Measurements from ENCODE around the gene ACBD5.
"Not testable (repeated sequence)": the region's sequence is repeated elsewhere in the genome, so short reads cannot be mapped to it uniquely, and the experiment has no call there.

Gene ACBD5, protein sequence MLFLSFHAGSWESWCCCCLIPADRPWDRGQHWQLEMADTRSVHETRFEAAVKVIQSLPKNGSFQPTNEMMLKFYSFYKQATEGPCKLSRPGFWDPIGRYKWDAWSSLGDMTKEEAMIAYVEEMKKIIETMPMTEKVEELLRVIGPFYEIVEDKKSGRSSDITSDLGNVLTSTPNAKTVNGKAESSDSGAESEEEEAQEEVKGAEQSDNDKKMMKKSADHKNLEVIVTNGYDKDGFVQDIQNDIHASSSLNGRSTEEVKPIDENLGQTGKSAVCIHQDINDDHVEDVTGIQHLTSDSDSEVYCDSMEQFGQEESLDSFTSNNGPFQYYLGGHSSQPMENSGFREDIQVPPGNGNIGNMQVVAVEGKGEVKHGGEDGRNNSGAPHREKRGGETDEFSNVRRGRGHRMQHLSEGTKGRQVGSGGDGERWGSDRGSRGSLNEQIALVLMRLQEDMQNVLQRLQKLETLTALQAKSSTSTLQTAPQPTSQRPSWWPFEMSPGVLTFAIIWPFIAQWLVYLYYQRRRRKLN

DNA sequence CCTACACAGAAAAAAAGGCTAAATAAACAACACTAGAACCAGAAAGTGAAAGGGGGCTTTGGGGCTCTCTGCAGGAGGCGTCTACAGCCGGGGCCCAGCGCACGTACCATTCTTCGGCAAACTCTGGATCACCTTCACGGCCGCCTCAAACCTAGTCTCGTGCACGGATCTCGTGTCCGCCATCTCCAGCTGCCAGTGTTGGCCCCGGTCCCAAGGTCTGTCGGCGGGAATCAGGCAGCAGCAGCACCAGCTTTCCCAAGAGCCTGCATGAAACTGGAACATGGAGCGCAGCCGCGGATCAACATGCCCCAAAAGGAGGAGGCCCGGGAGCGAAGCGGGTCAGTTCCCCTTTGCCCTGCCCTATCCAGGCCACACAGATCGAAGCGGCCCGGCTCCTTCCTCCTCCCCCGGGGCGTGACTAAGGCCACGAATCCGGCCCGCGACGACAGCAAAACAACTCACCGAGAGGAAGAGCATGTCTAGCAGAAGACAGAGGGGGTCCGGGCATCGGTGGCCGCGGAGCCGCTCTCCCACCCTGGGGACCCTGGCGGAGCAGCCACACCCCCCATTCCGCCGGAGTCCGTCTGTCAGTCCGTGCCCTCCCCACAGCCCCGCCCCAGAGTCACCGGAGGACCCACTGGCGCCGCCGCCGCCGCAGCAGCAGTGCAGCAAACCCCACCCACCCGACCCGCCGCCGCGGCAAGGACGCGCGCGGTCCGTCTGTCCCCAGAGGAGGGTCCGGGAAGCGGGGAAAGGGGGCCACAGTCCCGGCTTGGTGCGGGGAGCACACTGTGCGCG is at the start of gene ACBD5:
Gene ACBD5, minus strand, starts transcription at position 586 of the 798 bp plus-strand sequence. Its CDS starts 109 bp downstream, at position 477.
- no peaks in the 10 kb centered on the region for H3K27me3 ChIP-seq (ENCODE audit: control insufficient read depth in 2 of 2, insufficient read depth in 2 of 2, low read length in 2 of 2)
- peak within 1 kb of the TSS; percentile 83 to 97 for H3K4me3 ChIP-seq (ENCODE audit: low read length in 2 of 2)
- no peaks in the 10 kb centered on the region for H3K36me3 ChIP-seq (ENCODE audit: control insufficient read depth in 2 of 2, insufficient read depth in 2 of 2, low read length in 2 of 2)
- H3K9me3 ChIP-seq (ENCODE audit: control insufficient read depth in 2 of 2, low read length in 2 of 2): no peaks in the 10 kb centered on the region
- peaks cover 21 to 29% of the 10 kb centered on the region in 2 donors for H3K4me1 ChIP-seq (ENCODE audit: control insufficient read depth in 2 of 2, insufficient read depth in 2 of 2, low read length in 2 of 2)
- H3K27ac ChIP-seq (ENCODE audit: low read depth in 2 of 2, low read length in 2 of 2): peak within 1 kb of the TSS; percentile 93 to 98
- H3K9ac ChIP-seq (ENCODE audit: low read depth in 1 of 2, low read length in 2 of 2): peak within 1 kb of the TSS; percentile 89 to 96

DNA sequence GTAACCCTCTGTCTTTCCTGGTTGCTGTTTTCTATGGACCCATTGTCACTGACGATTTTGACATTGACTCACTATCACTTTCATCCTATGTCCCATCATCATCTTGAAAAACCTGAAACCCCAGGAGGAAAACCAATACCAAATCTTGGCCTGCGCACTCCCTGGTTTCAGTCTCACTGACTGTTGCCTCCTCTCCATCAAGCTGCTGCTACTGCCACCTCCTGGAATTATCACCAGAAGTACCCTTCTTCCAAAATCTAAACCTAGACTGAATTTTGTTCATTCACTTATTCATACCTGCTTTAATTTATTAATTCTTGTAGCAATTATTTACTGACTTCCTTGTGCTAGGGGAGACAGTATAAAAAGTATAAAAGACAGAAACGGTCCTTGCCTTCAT is 44.5 kb upstream of the ACBD5 start:
- no peaks in the 10 kb centered on the region for H3K9me3 ChIP-seq (ENCODE audit: control insufficient read depth in 2 of 2, low read length in 2 of 2)
- H3K36me3 ChIP-seq (ENCODE audit: control insufficient read depth in 2 of 2, insufficient read depth in 2 of 2, low read length in 2 of 2): no peaks in the 10 kb centered on the region
- H3K27ac ChIP-seq (ENCODE audit: low read depth in 2 of 2, low read length in 2 of 2): no peak overlapping the region
- H3K4me3 ChIP-seq (ENCODE audit: low read length in 2 of 2): no peak overlapping the region
- no peaks in the 10 kb centered on the region for H3K27me3 ChIP-seq (ENCODE audit: control insufficient read depth in 2 of 2, insufficient read depth in 2 of 2, low read length in 2 of 2)
- no peak overlapping the region for H3K9ac ChIP-seq (ENCODE audit: low read depth in 1 of 2, low read length in 2 of 2)
- H3K4me1 ChIP-seq (ENCODE audit: control insufficient read depth in 2 of 2, insufficient read depth in 2 of 2, low read length in 2 of 2): no peaks in the 10 kb centered on the region

DNA sequence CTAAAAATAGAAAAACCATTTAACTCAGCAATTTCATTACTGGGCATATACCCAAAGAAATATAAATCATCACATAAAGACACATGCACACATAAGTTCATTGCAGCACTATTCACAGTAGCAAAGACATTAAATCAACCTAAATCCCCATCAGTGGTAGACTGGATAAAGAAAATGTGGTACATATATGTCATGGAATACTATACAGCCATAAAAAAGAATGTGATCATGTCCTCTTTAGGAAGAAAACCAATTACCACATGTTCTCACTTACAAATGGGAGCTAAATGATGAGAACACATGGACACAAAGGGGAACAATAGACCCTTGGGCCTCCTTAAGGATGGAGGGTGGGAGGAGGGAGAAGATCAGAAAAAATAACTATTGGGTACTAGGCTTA is 36.0 kb upstream of the ACBD5 start:
- Histone ChIP-seq H3K4me1 (ENCODE audit: control insufficient read depth in 2 of 2, insufficient read depth in 2 of 2, low read length in 2 of 2) (no peaks in the 10 kb centered on the region), H3K9me3 (ENCODE audit: control insufficient read depth in 2 of 2, low read length in 2 of 2) (no peaks in the 10 kb centered on the region), H3K36me3 (ENCODE audit: control insufficient read depth in 2 of 2, insufficient read depth in 2 of 2, low read length in 2 of 2) (no peaks in the 10 kb centered on the region), H3K9ac (ENCODE audit: low read depth in 1 of 2, low read length in 2 of 2) (no peak overlapping the region), H3K4me3 (ENCODE audit: low read length in 2 of 2) (no peak overlapping the region), H3K27me3 (ENCODE audit: control insufficient read depth in 2 of 2, insufficient read depth in 2 of 2, low read length in 2 of 2) (no peaks in the 10 kb centered on the region), H3K27ac (ENCODE audit: low read depth in 2 of 2, low read length in 2 of 2) (no peak overlapping the region)

DNA sequence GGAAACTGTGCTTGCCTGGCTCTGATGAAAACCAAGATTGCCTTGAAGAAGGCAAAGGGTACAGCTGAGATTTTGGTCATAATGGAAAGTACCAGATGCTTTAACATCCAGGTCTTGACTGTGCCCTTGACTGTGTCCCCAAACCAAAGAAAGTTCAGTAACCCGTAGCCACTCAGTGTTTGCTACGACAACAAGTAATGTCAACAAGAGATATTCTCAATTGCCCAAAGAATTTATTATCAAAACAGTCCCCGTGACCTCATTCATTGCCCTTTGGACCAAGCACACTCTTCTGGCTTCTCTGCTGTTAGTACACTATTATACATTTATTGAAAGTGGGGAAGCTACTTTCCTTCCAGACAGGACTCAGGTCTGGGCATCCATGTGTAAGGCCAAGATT is 25.4 kb upstream of the ACBD5 start:
- H3K27me3 ChIP-seq (ENCODE audit: control insufficient read depth in 2 of 2, insufficient read depth in 2 of 2, low read length in 2 of 2); H3K4me3 ChIP-seq (ENCODE audit: low read length in 2 of 2); H3K9me3 ChIP-seq (ENCODE audit: control insufficient read depth in 2 of 2, low read length in 2 of 2); H3K4me1 ChIP-seq (ENCODE audit: control insufficient read depth in 2 of 2, insufficient read depth in 2 of 2, low read length in 2 of 2); H3K9ac ChIP-seq (ENCODE audit: low read depth in 1 of 2, low read length in 2 of 2); H3K36me3 ChIP-seq (ENCODE audit: control insufficient read depth in 2 of 2, insufficient read depth in 2 of 2, low read length in 2 of 2); H3K27ac ChIP-seq (ENCODE audit: low read depth in 2 of 2, low read length in 2 of 2): not testable (repeated sequence)

DNA sequence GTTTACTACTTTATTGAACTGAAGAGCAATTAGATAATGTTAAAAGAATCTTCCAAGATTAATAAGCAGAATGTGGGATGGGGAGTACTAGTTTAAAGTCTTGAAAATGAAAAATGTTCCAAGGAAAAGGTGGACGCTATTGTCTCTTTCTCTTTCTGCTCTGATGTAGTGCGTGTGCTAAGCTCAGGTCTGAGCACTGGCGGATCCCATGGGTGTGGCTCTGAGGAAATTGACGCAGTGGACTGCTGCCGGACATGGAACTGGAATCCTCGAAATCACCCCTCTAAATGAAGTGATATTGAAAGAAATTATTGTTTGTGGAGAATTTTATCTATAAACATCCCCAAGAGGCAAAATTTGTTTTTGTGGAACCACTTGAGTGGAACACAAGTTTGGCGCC is 22.2 kb upstream of the ACBD5 start:
- peaks cover 5 to 16% of the 10 kb centered on the region in 2 donors for H3K27me3 ChIP-seq (ENCODE audit: control insufficient read depth in 2 of 2, insufficient read depth in 2 of 2, low read length in 2 of 2)
- H3K9me3 ChIP-seq (ENCODE audit: control insufficient read depth in 2 of 2, low read length in 2 of 2); H3K27ac ChIP-seq (ENCODE audit: low read depth in 2 of 2, low read length in 2 of 2): not testable (repeated sequence)

DNA sequence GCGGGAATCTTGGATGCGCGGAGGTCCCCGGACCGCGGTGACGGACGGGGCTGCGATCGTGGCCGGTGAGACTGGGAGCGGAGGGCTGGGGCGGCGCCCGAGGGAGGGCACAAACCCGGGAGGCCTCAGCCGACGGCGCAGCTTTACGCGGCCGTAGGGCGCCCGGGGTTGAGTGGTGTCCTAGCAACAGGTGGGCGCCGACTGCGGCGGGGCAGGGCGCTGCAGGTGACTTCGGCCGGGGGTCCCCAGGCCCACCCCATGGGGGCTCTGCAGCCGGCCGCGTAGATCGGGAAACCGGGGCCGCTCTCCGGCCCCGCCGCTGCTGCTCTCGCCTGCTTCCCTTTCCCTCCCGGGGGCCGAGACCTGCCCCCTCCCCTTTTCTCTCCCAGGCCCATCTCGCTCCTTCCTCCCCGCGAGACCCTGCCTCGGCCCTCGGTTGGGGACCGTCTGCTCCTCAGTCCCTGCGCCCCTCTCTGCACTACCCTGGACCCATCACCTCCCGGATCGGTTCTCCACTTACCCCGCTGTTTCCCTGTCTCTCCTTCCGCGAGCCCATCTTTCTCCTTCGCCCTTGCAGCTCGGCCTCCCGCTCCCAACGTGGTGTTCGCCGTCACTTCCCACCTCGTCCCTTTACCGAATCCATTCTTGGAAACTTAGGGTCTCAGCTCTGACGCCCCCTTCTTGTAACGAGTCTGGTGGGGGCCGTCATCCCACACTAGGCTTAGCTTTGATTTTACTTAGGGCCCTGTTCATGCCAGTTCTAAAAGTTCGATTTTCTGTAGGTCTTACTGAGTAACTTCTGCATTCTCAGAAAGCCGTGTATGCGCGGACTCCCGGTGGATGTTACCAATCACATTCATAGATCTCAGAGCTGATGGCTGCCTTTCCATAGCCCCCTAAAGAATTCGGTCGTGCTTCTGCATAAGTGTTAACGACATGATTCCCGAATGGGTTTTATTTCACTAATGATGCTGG is 18.5 kb upstream of the ACBD5 start:
- Histone ChIP-seq H3K4me3 (ENCODE audit: low read length in 2 of 2) (peak overlapping the region; percentile 54 to 60), H3K4me1 (ENCODE audit: control insufficient read depth in 2 of 2, insufficient read depth in 2 of 2, low read length in 2 of 2) (peaks cover 2 to 4% of the 10 kb centered on the region in 2 donors), H3K36me3 (ENCODE audit: control insufficient read depth in 2 of 2, insufficient read depth in 2 of 2, low read length in 2 of 2) (no peaks in the 10 kb centered on the region), H3K9me3 (ENCODE audit: control insufficient read depth in 2 of 2, low read length in 2 of 2) (no peaks in the 10 kb centered on the region), H3K9ac (ENCODE audit: low read depth in 1 of 2, low read length in 2 of 2) (no peak overlapping the region), H3K27me3 (ENCODE audit: control insufficient read depth in 2 of 2, insufficient read depth in 2 of 2, low read length in 2 of 2) (peaks cover 7 to 22% of the 10 kb centered on the region in 2 donors), H3K27ac (ENCODE audit: low read depth in 2 of 2, low read length in 2 of 2) (no peak overlapping the region)

More for the DNA sequence above, 22.2 kb upstream of the ACBD5 start:
- not testable (repeated sequence) for H3K4me1 ChIP-seq (ENCODE audit: control insufficient read depth in 2 of 2, insufficient read depth in 2 of 2, low read length in 2 of 2); H3K4me3 ChIP-seq (ENCODE audit: low read length in 2 of 2); H3K9ac ChIP-seq (ENCODE audit: low read depth in 1 of 2, low read length in 2 of 2); H3K36me3 ChIP-seq (ENCODE audit: control insufficient read depth in 2 of 2, insufficient read depth in 2 of 2, low read length in 2 of 2)

DNA sequence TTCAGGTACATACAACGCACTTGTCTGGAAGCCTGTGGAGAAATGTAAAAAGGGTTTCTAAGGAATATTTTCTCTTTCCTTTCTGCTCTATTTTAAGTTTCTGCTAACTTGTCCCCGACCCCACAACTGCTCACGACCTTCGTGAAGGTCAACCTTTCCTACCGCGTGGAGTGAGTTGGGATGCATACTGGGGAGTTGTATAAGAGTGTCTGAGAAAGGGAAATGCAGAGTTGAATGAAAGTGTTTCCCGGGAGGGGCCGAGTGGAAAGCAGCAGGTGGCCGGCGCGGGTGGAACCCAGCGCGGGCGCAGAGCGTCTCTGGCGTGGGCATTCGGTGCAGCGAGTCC is 17.9 kb upstream of the ACBD5 start:
- no peaks in the 10 kb centered on the region for H3K36me3 ChIP-seq (ENCODE audit: control insufficient read depth in 2 of 2, insufficient read depth in 2 of 2, low read length in 2 of 2)
- H3K9me3 ChIP-seq (ENCODE audit: control insufficient read depth in 2 of 2, low read length in 2 of 2): no peaks in the 10 kb centered on the region
- peak overlapping the region; percentile 54 to 60 for H3K4me3 ChIP-seq (ENCODE audit: low read length in 2 of 2)
- peaks cover 2 to 4% of the 10 kb centered on the region in 2 donors for H3K4me1 ChIP-seq (ENCODE audit: control insufficient read depth in 2 of 2, insufficient read depth in 2 of 2, low read length in 2 of 2)
- H3K27me3 ChIP-seq (ENCODE audit: control insufficient read depth in 2 of 2, insufficient read depth in 2 of 2, low read length in 2 of 2): peaks cover 7 to 22% of the 10 kb centered on the region in 2 donors
- H3K9ac ChIP-seq (ENCODE audit: low read depth in 1 of 2, low read length in 2 of 2): no peak overlapping the region
- no peak overlapping the region for H3K27ac ChIP-seq (ENCODE audit: low read depth in 2 of 2, low read length in 2 of 2)

DNA sequence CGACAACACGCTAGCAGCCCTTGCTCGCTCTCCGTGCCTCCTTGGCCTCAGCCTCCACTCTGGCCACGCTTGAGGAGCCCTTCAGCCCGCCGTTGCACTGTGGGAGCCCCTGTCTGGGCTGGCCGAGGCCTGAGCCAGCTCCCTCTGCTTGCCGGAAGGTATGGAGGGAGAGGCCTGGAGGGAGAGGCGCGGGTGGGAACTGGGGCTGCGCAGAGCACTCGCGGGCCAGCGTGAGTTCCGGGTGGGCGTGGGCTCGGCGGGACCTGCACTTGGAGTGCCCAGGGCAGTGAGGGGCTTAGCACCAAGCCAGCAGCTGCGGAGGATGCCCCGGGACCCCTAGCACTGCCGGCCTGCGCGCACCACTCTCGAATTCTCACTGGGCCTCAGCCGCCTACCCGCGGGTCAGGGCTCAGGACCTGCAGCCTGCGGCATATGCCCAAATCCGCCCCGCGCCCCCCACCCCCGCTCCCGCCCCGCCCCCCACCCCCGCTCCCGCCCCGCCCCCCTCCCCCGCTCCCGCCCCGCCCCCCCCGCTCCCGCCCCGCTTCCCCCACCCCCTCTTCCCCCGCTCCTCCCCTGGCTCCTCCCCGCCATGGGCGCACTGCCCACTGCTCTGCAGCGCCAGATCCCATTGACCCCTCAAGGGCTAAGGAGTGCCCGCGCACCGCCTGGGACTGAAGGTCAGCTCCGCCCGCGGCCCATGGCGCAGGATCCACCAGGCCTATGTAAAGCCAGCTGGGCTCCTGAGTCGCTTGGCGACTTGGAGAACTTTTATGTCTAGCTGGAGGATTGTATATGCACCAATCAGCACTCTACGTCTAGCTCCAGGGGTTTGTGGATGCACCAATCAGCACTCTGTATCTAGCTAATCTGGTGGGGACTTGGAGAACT is 15.9 kb upstream of the ACBD5 start:
- peaks cover 7 to 22% of the 10 kb centered on the region in 2 donors for H3K27me3 ChIP-seq (ENCODE audit: control insufficient read depth in 2 of 2, insufficient read depth in 2 of 2, low read length in 2 of 2)
- no peak overlapping the region for H3K9ac ChIP-seq (ENCODE audit: low read depth in 1 of 2, low read length in 2 of 2)
- peaks cover 2 to 4% of the 10 kb centered on the region in 2 donors for H3K4me1 ChIP-seq (ENCODE audit: control insufficient read depth in 2 of 2, insufficient read depth in 2 of 2, low read length in 2 of 2)
- no peaks in the 10 kb centered on the region for H3K9me3 ChIP-seq (ENCODE audit: control insufficient read depth in 2 of 2, low read length in 2 of 2)
- H3K36me3 ChIP-seq (ENCODE audit: control insufficient read depth in 2 of 2, insufficient read depth in 2 of 2, low read length in 2 of 2): no peaks in the 10 kb centered on the region
- H3K4me3 ChIP-seq (ENCODE audit: low read length in 2 of 2): no peak overlapping the region
- no peak overlapping the region for H3K27ac ChIP-seq (ENCODE audit: low read depth in 2 of 2, low read length in 2 of 2)

DNA sequence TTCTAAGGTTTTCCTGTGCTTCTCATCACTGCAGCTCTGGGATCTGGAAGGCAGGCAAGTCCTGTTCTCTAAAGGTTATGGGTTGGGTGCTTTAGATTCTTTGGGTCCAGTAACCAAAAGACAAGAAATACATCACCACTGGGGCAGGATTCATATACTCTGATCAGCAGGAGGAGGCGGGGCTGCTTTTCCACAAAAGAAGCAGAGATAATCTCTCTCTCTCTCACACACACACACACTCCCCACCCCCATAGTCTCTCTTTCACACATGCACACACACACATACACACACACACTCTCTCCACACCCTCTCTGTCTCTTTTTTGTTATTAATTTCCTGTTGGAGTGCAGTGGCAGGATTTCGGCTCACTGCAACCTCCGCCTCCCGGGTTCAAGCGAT is 13.0 kb upstream of the ACBD5 start:
- H3K36me3 ChIP-seq (ENCODE audit: control insufficient read depth in 2 of 2, insufficient read depth in 2 of 2, low read length in 2 of 2): no peaks in the 10 kb centered on the region
- H3K9ac ChIP-seq (ENCODE audit: low read depth in 1 of 2, low read length in 2 of 2): no peak overlapping the region
- H3K4me1 ChIP-seq (ENCODE audit: control insufficient read depth in 2 of 2, insufficient read depth in 2 of 2, low read length in 2 of 2): peaks cover under 1 to 2% of the 10 kb centered on the region in 2 donors
- no peaks in the 10 kb centered on the region for H3K9me3 ChIP-seq (ENCODE audit: control insufficient read depth in 2 of 2, low read length in 2 of 2)
- no peak overlapping the region for H3K27ac ChIP-seq (ENCODE audit: low read depth in 2 of 2, low read length in 2 of 2)
- H3K27me3 ChIP-seq (ENCODE audit: control insufficient read depth in 2 of 2, insufficient read depth in 2 of 2, low read length in 2 of 2): peaks cover 6 to 7% of the 10 kb centered on the region in 2 donors
- no peak overlapping the region for H3K4me3 ChIP-seq (ENCODE audit: low read length in 2 of 2)

Data from mucosa of rectum (tissue), 2 donors.